ENCODE data around the gene NTN1.

The NTN1 gene

GRCh38 chr17:9220398-9221146 lies 199.3 kb downstream of the NTN1 start:
- DNase-seq = no peak

- DNase-seq = no peak
Measured at GRCh38 chr17:9221147-9221921, 200.0 kb downstream of the NTN1 start.

- DNase-seq = no peak
Measured at GRCh38 chr17:9221922-9222180, 200.5 kb downstream of the NTN1 start.

GRCh38 chr17:9223531-9223930 lies 202.2 kb downstream of the NTN1 start:
- DNase-seq = no peak

GRCh38 chr17:9224485-9224884 lies 203.2 kb downstream of the NTN1 start:
- no peak for DNase-seq

GRCh38 chr17:9225305-9226101 lies 204.2 kb downstream of the NTN1 start:
- no peak for DNase-seq

GRCh38 chr17:9226130-9226793 lies 205.0 kb downstream of the NTN1 start:
- DNase-seq = no peak

- DNase-seq = no peak
Measured at GRCh38 chr17:9226794-9227135, 205.5 kb downstream of the NTN1 start.

GRCh38 chr17:9227819-9228407 lies 206.6 kb downstream of the NTN1 start:
- DNase-seq = no peak

- DNase-seq = no peak
Measured at GRCh38 chr17:9228408-9229159, 207.3 kb downstream of the NTN1 start.

GRCh38 chr17:9229160-9229825 lies 208.0 kb downstream of the NTN1 start:
- no peak for DNase-seq

- no peak for DNase-seq
Measured at GRCh38 chr17:9229826-9230201, 208.5 kb downstream of the NTN1 start.

GRCh38 chr17:9230346-9230745 lies 209.0 kb downstream of the NTN1 start:
- DNase-seq = no peak

- DNase-seq = no peak
Measured at GRCh38 chr17:9230861-9231260, 209.6 kb downstream of the NTN1 start.

- no peak for DNase-seq
Measured at GRCh38 chr17:9231449-9232154, 210.3 kb downstream of the NTN1 start.

- no peak for DNase-seq
Measured at GRCh38 chr17:9232155-9232475, 210.8 kb downstream of the NTN1 start.

- DNase-seq = peak; percentile 84
Measured at GRCh38 chr17:9232591-9233270, 211.4 kb downstream of the NTN1 start.

GRCh38 chr17:9233271-9233599 lies 211.9 kb downstream of the NTN1 start:
- DNase-seq = no peak

- no peak for DNase-seq
Measured at GRCh38 chr17:9233761-9234160, 212.5 kb downstream of the NTN1 start.

- DNase-seq = no peak
Measured at GRCh38 chr17:9234389-9234945, 213.2 kb downstream of the NTN1 start.
